Ectodermal cell (in vitro differentiated cells): Measurements from ENCODE around the gene PIP5K1B.

ENCODE experiments used
- H3K27ac ChIP-seq: 2 replicates; pipeline ENCODE4 v1.7.0; 2013; ENCODE audit warnings: mild to moderate bottlenecking, low read depth, low read length; ENCODE audit not compliant: insufficient read depth, poor library complexity, severe bottlenecking
- H3K27me3 ChIP-seq: 2 replicates; pipeline ENCODE4 v1.7.0; 2013; ENCODE audit warnings: mild to moderate bottlenecking, low read length; ENCODE audit not compliant: insufficient read depth, control insufficient read depth, poor library complexity, severe bottlenecking
- H3K36me3 ChIP-seq: one replicate; pipeline ENCODE4 v1.7.0; 2013; ENCODE audit warnings: low read length; ENCODE audit not compliant: control insufficient read depth, insufficient read depth
- H3K4me1 ChIP-seq: one replicate; pipeline ENCODE4 v1.7.0; 2013; ENCODE audit warnings: low read length; ENCODE audit not compliant: control insufficient read depth, insufficient read depth
- H3K4me3 ChIP-seq: 2 replicates; pipeline ENCODE4 v1.7.0; 2013; ENCODE audit warnings: low read depth, low read length, control low read depth; ENCODE audit not compliant: insufficient read depth
- H3K9me3 ChIP-seq: 2 replicates; pipeline ENCODE4 v1.7.0; 2013; ENCODE audit warnings: mild to moderate bottlenecking, low read length, moderate library complexity; ENCODE audit not compliant: control insufficient read depth
- WGBS, 2 experiments: methylation state at CpG; one replicate each; pipeline ENCODE4 v1.1.7; 2013; ENCODE audit warnings: missing lambda C conversion rate in 2 of 2; 5-methylcytosine and 5-hydroxymethylcytosine counted together

PIP5K1B gene

DNA sequence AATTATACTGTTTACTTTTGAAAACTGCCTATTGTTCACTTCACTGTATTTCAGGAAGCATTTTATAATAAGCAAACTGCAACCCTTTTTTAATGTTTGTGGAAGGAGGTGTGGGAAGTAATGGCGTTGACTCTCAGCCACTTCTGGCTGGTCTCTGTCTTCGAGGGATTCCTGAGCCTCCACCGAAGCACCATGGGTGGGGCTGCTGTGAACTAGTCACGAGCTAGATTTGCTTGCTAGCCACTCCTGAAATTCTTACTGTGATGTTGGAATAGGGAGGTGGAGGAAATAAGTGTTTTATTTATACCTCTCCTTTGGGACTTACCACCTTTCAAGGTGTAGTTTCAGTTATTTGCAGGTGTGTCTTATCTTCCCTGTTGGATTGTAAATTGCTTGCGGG lies 26.8 kb downstream of the PIP5K1B start:
- H3K27ac ChIP-seq = no peak overlapping the region
- 90 to 93% methylated on average over 4 to 5 of the region's 5 CpGs for WGBS, 2 experiments
- H3K9me3 ChIP-seq = no peaks in the 10 kb centered on the region
- H3K27me3 ChIP-seq = no peaks in the 10 kb centered on the region
- no peaks in the 10 kb centered on the region for H3K4me1 ChIP-seq
- no peaks in the 10 kb centered on the region for H3K36me3 ChIP-seq
- H3K4me3 ChIP-seq = no peak overlapping the region

DNA sequence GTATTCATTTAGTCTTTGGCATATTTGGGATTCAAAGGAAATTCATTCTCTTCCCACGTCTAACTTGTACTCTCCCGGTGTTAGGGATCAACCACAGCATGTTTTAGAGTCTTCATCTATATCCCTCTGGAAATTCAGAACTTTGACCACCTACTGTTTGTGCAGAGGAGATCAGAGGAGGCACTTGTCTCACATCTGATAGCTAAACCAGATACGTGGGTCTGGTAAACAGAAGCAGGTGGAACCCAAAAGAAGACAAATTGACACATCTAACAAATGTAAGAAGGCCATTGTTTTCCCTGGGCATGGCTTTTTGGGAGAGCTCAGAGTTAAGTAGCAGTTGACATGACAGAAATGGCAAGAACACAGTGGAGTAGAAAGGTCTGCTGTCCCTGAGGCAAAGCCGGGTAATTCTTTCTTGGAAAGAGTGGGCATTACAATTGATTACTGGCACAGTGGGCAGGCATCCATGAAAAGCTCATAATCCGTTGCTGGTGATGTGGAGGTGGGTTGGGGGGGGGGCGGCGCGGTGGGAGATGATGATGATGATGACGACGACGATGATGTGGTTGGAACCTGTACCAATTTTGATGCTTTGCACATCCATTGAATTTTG lies 27.5 kb downstream of the PIP5K1B start:
- Histone ChIP-seq H3K36me3 (no peaks in the 10 kb centered on the region), H3K27ac (no peak overlapping the region), H3K4me1 (no peaks in the 10 kb centered on the region), H3K27me3 (no peaks in the 10 kb centered on the region), H3K4me3 (no peak overlapping the region), H3K9me3 (no peaks in the 10 kb centered on the region)
- WGBS, 2 experiments = 95 to 97% methylated on average over 11 of the region's 11 CpGs

DNA sequence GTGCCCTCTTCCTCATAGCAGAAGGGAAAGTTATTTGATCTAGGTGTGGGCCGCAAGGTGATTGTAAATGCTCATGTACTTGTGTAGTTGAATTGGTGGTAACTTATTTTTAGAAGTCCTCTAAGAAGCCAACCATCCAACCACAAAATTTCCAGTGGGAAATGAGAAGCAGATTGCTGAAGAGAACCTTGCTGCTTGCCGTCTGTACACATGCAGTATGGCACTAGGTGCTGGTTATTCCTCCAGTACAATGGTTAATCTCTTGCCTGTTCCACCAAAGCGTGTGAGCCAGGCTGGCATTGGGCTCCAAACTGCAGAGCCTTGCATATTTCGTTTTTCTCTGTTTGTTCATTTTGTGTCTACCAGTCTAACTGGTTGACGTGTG lies 28.0 kb downstream of the PIP5K1B start:
- Histone ChIP-seq H3K36me3 (no peaks in the 10 kb centered on the region), H3K27ac (no peak overlapping the region), H3K9me3 (no peaks in the 10 kb centered on the region), H3K4me1 (no peaks in the 10 kb centered on the region), H3K4me3 (no peak overlapping the region), H3K27me3 (no peaks in the 10 kb centered on the region)
- 85 to 88% methylated on average over 5 of the region's 5 CpGs for WGBS, 2 experiments

DNA sequence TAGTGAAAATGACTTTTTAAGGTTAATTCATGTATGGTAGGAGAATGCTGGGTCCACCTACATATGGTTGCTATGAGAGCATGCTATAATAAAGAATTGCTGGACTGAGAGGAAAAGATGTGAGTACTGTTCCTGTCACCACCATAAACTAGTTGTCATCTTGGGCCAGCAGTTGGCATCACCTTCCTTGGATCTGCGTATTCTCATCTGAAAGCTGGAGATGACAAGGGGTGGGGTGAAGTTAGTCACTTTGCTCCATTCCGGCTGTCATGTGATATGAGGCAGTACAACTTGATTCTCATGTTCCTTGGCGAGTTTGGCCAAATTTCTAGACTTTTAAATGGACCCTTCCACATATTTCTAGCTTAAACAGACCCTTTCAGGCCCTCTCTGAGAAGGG lies 33.3 kb downstream of the PIP5K1B start:
- Histone ChIP-seq H3K27me3 (no peaks in the 10 kb centered on the region), H3K27ac (no peak overlapping the region), H3K9me3 (no peaks in the 10 kb centered on the region), H3K4me1 (no peaks in the 10 kb centered on the region), H3K36me3 (no peaks in the 10 kb centered on the region), H3K4me3 (no peak overlapping the region)
- WGBS, 2 experiments = 91 to 96% methylated on average over 3 of the region's 3 CpGs

DNA sequence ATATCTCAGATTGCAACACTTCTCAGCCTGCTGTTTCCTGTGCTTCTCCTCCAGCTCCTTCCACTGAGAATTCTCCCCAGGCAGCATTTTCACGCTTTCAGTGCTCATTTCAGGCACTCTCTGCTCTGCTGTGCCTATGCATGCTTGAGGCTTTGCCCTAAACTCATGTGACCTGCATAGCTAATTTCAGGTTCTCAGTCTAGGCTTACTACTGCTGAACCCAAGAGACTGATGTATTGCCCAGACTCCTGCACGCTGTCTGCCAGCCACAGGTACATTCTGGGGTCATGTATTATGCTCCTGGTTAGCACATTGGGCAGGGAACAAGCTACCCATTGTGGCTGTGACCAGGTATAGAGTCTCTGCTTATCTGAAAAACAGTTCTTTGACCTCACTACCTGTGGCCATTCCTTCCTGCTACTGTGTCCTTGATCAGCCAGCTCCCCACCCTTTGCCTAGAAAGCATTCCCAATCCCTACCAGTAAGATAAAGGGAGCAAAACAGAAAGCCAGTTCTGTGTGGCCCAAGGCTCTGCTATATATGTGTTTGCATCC lies 34.7 kb downstream of the PIP5K1B start:
- Histone ChIP-seq H3K4me1 (peaks cover under 1% of the 10 kb centered on the region), H3K36me3 (no peaks in the 10 kb centered on the region), H3K4me3 (no peak overlapping the region), H3K27me3 (no peaks in the 10 kb centered on the region), H3K9me3 (no peaks in the 10 kb centered on the region), H3K27ac (no peak overlapping the region)
- WGBS, 2 experiments = 79 to 90% methylated on average over 2 of the region's 2 CpGs

DNA sequence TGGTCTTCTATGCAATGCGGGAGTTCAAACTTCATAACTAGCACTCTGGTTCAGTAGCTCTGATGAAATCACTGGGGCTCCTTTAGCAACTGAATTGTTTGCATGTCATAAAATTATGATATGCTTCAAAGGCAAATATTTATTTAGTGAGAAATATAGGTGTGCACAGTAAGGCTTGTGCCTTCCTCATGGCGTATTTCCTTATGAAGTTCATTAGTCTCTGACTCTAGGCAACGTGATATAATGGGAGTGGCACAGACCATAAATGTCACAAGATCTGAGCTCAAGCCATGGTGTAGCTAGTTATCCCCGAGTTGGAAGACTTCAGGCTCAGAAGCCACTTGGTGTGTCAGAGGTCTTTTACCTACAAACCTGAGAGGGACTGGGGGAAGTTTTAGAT lies 35.5 kb downstream of the PIP5K1B start:
- Histone ChIP-seq H3K4me3 (no peak overlapping the region), H3K9me3 (no peaks in the 10 kb centered on the region), H3K36me3 (no peaks in the 10 kb centered on the region), H3K27me3 (no peaks in the 10 kb centered on the region), H3K4me1 (peaks cover 6% of the 10 kb centered on the region), H3K27ac (no peak overlapping the region)
- WGBS, 2 experiments = 95% methylated on average over 4 of the region's 4 CpGs

DNA sequence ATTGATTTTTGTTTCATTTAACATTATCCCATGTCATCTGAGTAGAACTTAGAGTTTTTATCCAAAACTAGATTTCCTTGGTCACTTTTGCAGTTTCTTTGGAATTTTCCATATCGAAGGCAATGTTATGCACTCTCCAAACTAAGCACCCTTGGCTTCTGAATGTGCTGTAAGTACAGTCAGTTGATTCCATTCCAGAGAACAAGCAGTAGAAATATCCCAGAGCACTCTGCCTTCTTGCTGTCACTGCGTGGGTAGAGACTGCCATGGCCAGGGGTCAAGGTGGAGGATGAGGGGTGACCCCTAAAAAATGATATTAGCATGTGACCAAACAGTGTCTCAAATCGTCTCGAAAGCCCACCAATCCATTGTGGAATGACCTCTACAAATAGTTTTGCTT lies 36.2 kb downstream of the PIP5K1B start:
- Histone ChIP-seq H3K36me3 (no peaks in the 10 kb centered on the region), H3K27me3 (no peaks in the 10 kb centered on the region), H3K9me3 (no peaks in the 10 kb centered on the region), H3K4me3 (no peak overlapping the region), H3K4me1 (peaks cover 6% of the 10 kb centered on the region), H3K27ac (no peak overlapping the region)
- WGBS, 2 experiments = 96 to 97% methylated on average over 4 of the region's 4 CpGs

DNA sequence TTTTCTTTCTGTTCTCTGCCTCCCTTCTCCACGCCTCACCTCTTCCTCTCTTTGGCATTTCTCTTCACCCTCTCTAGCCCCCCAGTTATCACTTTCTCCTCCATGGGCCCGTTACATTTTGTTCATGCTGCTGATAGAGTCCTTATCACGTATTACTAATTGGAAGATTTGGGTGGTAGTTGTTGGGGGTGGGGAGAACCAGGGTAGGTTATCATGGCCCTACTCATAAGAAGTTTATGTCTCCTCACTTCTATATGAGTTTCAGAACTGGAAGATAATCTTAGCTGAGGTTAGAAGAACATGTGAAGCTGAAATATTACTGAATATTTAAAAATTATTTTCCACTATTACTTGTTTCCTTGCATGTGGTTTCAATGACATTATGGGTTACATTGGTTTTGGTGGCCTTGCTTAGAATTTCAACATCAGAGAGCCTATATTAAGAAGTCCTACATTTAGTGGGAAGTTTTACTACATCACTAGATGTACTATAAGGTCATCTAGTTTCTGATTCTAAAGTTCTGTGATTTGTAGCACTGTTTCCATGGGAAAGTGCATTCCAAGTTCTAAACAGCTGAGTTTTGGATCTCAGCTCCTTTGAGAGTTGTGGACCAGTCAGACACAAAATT lies 36.8 kb downstream of the PIP5K1B start:
- Histone ChIP-seq H3K36me3 (no peaks in the 10 kb centered on the region), H3K9me3 (no peaks in the 10 kb centered on the region), H3K27me3 (no peaks in the 10 kb centered on the region), H3K4me1 (peaks cover 6% of the 10 kb centered on the region), H3K27ac (no peak overlapping the region), H3K4me3 (no peak overlapping the region)
- 98% methylated on average over 2 to 3 of the region's 3 CpGs for WGBS, 2 experiments

DNA sequence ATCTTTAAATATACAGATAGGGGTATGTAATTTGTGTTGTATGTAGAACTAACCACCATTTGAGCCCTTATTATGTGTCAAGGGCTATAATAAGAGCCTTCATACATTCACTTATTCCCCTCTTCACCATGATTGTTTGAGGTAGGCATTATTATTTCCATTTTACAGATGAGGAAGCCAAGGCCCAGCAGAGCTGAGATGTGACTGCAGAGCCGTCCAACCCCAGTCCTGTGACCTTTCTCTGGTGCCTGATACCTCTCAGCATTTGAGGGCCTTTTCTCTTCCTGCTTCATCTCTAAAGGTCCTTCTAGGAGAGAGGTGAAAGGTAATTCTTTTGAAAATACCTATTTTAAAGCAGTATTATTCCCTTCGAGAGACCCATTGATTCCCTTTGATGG lies 37.3 kb downstream of the PIP5K1B start:
- no peak overlapping the region for H3K27ac ChIP-seq
- H3K27me3 ChIP-seq = no peaks in the 10 kb centered on the region
- H3K9me3 ChIP-seq = no peaks in the 10 kb centered on the region
- WGBS, 2 experiments = 90 to 98% methylated on average over 2 of the region's 2 CpGs
- no peaks in the 10 kb centered on the region for H3K36me3 ChIP-seq
- H3K4me3 ChIP-seq = no peak overlapping the region
- peaks cover 6% of the 10 kb centered on the region for H3K4me1 ChIP-seq

DNA sequence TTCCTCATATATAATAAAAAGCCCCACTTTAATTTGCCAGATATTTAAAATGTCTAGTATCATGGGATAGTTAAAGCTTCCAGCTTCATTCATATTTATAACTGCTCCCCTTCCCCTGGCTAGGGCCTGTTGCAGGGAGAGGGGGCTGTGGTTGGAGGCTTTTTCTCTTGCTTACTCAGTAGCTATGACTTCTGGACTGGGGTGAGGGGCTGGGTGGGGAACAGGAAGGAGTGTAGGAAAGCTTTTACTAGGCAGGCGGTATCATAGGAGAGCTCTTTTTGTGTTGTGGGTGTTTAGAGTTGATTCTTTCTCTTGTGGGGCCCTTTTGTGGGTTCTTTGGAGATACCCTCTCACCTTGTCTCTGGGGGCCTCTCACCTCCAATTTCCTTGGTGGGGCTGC lies 39.4 kb downstream of the PIP5K1B start:
- Histone ChIP-seq H3K36me3 (no peaks in the 10 kb centered on the region), H3K4me1 (peaks cover 6% of the 10 kb centered on the region), H3K9me3 (no peaks in the 10 kb centered on the region), H3K27ac (no peak overlapping the region), H3K27me3 (no peaks in the 10 kb centered on the region), H3K4me3 (no peak overlapping the region)
- 93 to 100% methylated on average over 1 of the region's 1 CpG for WGBS, 2 experiments
